Astrocyte (in vitro differentiated cells and primary cell): ENCODE results near the gene CARD10.

Experiments used
- CTCF ChIP-seq: IDR thresholded peaks from 2 replicates; pipeline ENCODE4 v1.5.1; 2011; ENCODE audit warnings: low read depth, mild to moderate bottlenecking, inconsistent platforms, low read length, moderate library complexity; ENCODE audit not compliant: insufficient read depth
- EZH2 ChIP-seq: IDR thresholded peaks from 2 replicates; pipeline ENCODE4 v1.6.1; 2012; ENCODE audit warnings: mild to moderate bottlenecking, low read length, inconsistent platforms; ENCODE audit not compliant: insufficient read depth

GRCh38 chr22:37456346-37456745 is 62.9 kb downstream of the CARD10 start:
- no peak for TF ChIP-seq CTCF
- TF ChIP-seq EZH2: no peak
